Mesenchymal stem cell (in vitro differentiated cells and primary cell): Measurements from ENCODE around the gene FTSJ3.

Experiments used
- DNase-seq: peaks from one replicate; pipeline ENCODE4 v3.0.0-alpha.2; 2013
- H2AFZ ChIP-seq: one replicate; pipeline ENCODE4 v1.6.1; 2013; ENCODE audit warnings: low read depth, mild to moderate bottlenecking, control low read depth, inconsistent platforms, low read length, moderate library complexity
- H2AK5ac ChIP-seq: 2 replicates; pipeline ENCODE4 v1.6.1; 2013; ENCODE audit warnings: low read length, moderate library complexity, mild to moderate bottlenecking, inconsistent platforms; ENCODE audit not compliant: severe bottlenecking
- H2BK120ac ChIP-seq: one replicate; pipeline ENCODE4 v1.6.1; 2013; ENCODE audit warnings: low read depth, mild to moderate bottlenecking, inconsistent platforms, low read length, moderate library complexity
- H2BK12ac ChIP-seq, 2 experiments: one replicate each; pipeline ENCODE4 v1.6.1; 2013; ENCODE audit warnings: inconsistent platforms in 2 of 2, low read length in 2 of 2, mild to moderate bottlenecking in 2 of 2, moderate library complexity in 2 of 2, control low read depth in 1 of 2
- H2BK15ac ChIP-seq: one replicate; pipeline ENCODE4 v1.6.1; 2013; ENCODE audit warnings: mild to moderate bottlenecking, low read depth, inconsistent platforms; ENCODE audit not compliant: poor library complexity, severe bottlenecking
- H2BK5ac ChIP-seq: 2 replicates; pipeline ENCODE4 v1.6.1; 2013; ENCODE audit warnings: low read depth, mild to moderate bottlenecking, low read length, control low read depth, inconsistent platforms; ENCODE audit not compliant: poor library complexity, severe bottlenecking
- H3K14ac ChIP-seq, 2 experiments: one replicate each; pipeline ENCODE4 v1.6.1; 2013; ENCODE audit warnings: inconsistent platforms in 2 of 2, low read length in 2 of 2, control low read depth in 1 of 2, mild to moderate bottlenecking in 1 of 2, moderate library complexity in 1 of 2
- H3K18ac ChIP-seq, 2 experiments: one replicate each; pipeline ENCODE4 v1.6.1; 2013; ENCODE audit warnings: inconsistent platforms in 2 of 2, low read length in 2 of 2, control low read depth in 1 of 2, low read depth in 1 of 2, mild to moderate bottlenecking in 1 of 2
- H3K23ac ChIP-seq, 2 experiments: one replicate each; pipeline ENCODE4 v1.6.1; 2013; ENCODE audit warnings: inconsistent platforms in 2 of 2, low read length in 2 of 2, mild to moderate bottlenecking in 2 of 2, moderate library complexity in 2 of 2, control low read depth in 1 of 2
- H3K27ac ChIP-seq: 2 replicates; pipeline ENCODE4 v1.5.1; 2013; ENCODE audit warnings: mild to moderate bottlenecking, moderate library complexity, low read length, control low read depth, inconsistent platforms; ENCODE audit not compliant: poor library complexity, severe bottlenecking
- H3K27me3 ChIP-seq, 2 experiments: 2 replicates each; pipeline versions ENCODE4 v1.6.1 to v1.7.0; 2013; ENCODE audit warnings: low read length in 2 of 2, mild to moderate bottlenecking in 2 of 2, moderate library complexity in 2 of 2, control low read depth in 1 of 2, inconsistent platforms in 1 of 2; ENCODE audit not compliant: control insufficient read depth in 1 of 2, insufficient read depth in 1 of 2
- H3K36me3 ChIP-seq, 2 experiments: 2 replicates each; pipeline versions ENCODE4 v1.6.1 to v1.7.0; 2013; ENCODE audit warnings: low read length in 2 of 2, control low read depth in 1 of 2, inconsistent platforms in 1 of 2, low read depth in 1 of 2, mild to moderate bottlenecking in 1 of 2; ENCODE audit not compliant: insufficient read depth in 2 of 2, control insufficient read depth in 1 of 2
- H3K4ac ChIP-seq, 2 experiments: one replicate each; pipeline ENCODE4 v1.6.1; 2013; ENCODE audit warnings: inconsistent platforms in 2 of 2, low read length in 2 of 2, mild to moderate bottlenecking in 2 of 2, moderate library complexity in 2 of 2, control low read depth in 1 of 2, low read depth in 1 of 2
- H3K4me1 ChIP-seq: 2 replicates; pipeline ENCODE4 v1.6.1; 2013; ENCODE audit warnings: low read depth, low read length, control low read depth; ENCODE audit not compliant: control insufficient read depth, insufficient read depth
- H3K4me2 ChIP-seq: 2 replicates; pipeline ENCODE4 v1.6.1; 2013; ENCODE audit warnings: low read length, mild to moderate bottlenecking, inconsistent platforms; ENCODE audit not compliant: poor library complexity, severe bottlenecking
- H3K4me3 ChIP-seq, 2 experiments: 2 replicates each; pipeline versions ENCODE4 v1.5.1 to v1.7.0; 2013; ENCODE audit warnings: low read length in 2 of 2, mild to moderate bottlenecking in 2 of 2, control low read depth in 1 of 2, low read depth in 1 of 2; ENCODE audit not compliant: insufficient read depth in 1 of 2
- H3K79me1 ChIP-seq: replicated peaks from 2 replicates; pipeline ENCODE4 v1.6.1; 2013; ENCODE audit warnings: mild to moderate bottlenecking, control low read depth, low read length, inconsistent platforms; ENCODE audit not compliant: poor library complexity, severe bottlenecking
- H3K9ac ChIP-seq: 2 replicates; pipeline ENCODE4 v1.7.0; 2013; ENCODE audit warnings: mild to moderate bottlenecking, low read length, moderate library complexity
- H3K9me3 ChIP-seq: 2 replicates; pipeline ENCODE4 v1.7.0; 2013; ENCODE audit warnings: mild to moderate bottlenecking, low read length; ENCODE audit not compliant: control insufficient read depth
- H4K8ac ChIP-seq: one replicate; pipeline ENCODE4 v1.6.1; 2013; ENCODE audit warnings: inconsistent platforms, mild to moderate bottlenecking, low read length, moderate library complexity
- H4K91ac ChIP-seq: one replicate; pipeline ENCODE4 v1.6.1; 2013; ENCODE audit warnings: mild to moderate bottlenecking, low read length, inconsistent platforms
- WGBS: methylation state at CpG from one replicate; pipeline ENCODE4 v1.1.7; 2013; ENCODE audit warnings: mixed read lengths; 5-methylcytosine and 5-hydroxymethylcytosine counted together

The FTSJ3 gene

GRCh38 chr17:63826468-63827001 lies 928 bp downstream of the FTSJ3 start:
- Histone ChIP-seq H4K91ac (no peak overlapping the region), H3K9me3 (no peaks in the 10 kb centered on the region), H3K4me3 (peak overlapping the region; percentile 94 to 97), H2AFZ (no peak overlapping the region), H4K8ac (peak overlapping the region; percentile 33), H2BK5ac (no peak overlapping the region), H2BK120ac (no peak overlapping the region), H3K18ac (peak overlapping the region in 1 of 2 experiments; percentile 73), H3K36me3 (peaks cover 57 to 76% of the 10 kb centered on the region in 2 experiments), H3K4me2 (peak overlapping the region; percentile 77), H3K4ac (peak overlapping the region in 1 of 2 experiments; percentile 29), H3K23ac (peak overlapping the region in 1 of 2 experiments; percentile 92), H3K27me3 (no peaks in the 10 kb centered on the region), H3K9ac (peak overlapping the region; percentile 95), H2BK12ac (no peak overlapping the region), H2AK5ac (peak overlapping the region; percentile 8), H3K14ac (peak overlapping the region in 1 of 2 experiments; percentile 84), H3K4me1 (peaks cover 9% of the 10 kb centered on the region), H3K79me1 (peaks cover 36% of the 10 kb centered on the region), H3K27ac (peak overlapping the region; percentile 91), H2BK15ac (no peak overlapping the region)
- DNase-seq, result peak; percentile 74
- under 1% methylated on average over 27 of the region's 31 CpGs for WGBS

- Histone ChIP-seq H3K23ac (no peak overlapping the region), H3K79me1 (peaks cover 22% of the 10 kb centered on the region), H3K27ac (no peak overlapping the region), H2BK15ac (no peak overlapping the region), H2BK5ac (no peak overlapping the region), H2BK120ac (no peak overlapping the region), H2AFZ (no peak overlapping the region), H3K4ac (no peak overlapping the region), H2BK12ac (no peak overlapping the region), H3K36me3 (peaks cover 56 to 76% of the 10 kb centered on the region in 2 experiments), H3K9me3 (no peaks in the 10 kb centered on the region), H3K9ac (no peak overlapping the region), H3K14ac (no peak overlapping the region), H3K27me3 (no peaks in the 10 kb centered on the region), H3K4me2 (no peak overlapping the region), H4K8ac (no peak overlapping the region), H4K91ac (no peak overlapping the region), H2AK5ac (no peak overlapping the region), H3K4me1 (peaks cover 15% of the 10 kb centered on the region), H3K18ac (no peak overlapping the region), H3K4me3 (no peak overlapping the region)
- DNase-seq, result no peak
- WGBS, result 98% methylated on average over 8 of the region's 9 CpGs
Observed at GRCh38 chr17:63824362-63824761, 3.1 kb downstream of the FTSJ3 start.

- H3K23ac ChIP-seq, result no peak overlapping the region
Observed at GRCh38 chr17:63823659-63824331, 3.7 kb downstream of the FTSJ3 start.

DNA sequence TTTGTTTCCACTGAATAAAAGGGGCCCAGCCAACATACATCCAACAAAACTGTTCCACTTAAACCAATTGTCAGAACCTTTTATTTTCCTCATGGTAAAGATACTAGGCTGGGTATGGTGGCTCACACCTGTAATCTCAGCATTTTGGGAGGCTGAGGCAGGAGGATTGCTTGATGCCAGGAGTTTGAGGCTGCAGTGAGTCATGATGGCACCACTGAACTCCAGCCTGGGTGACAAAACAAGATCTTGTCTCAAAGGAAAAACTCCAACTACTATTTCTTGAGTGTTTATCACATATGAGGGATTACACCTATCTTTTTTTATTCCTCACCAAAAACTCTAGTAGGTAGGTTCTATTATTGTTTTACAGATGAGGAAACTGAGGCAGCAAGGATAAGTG lies 4.9 kb downstream of the FTSJ3 start:
- peaks cover 17% of the 10 kb centered on the region for H3K4me1 ChIP-seq
- no peak overlapping the region for H2AFZ ChIP-seq
- H2BK15ac ChIP-seq, result no peak overlapping the region
- no peak overlapping the region for H3K4me2 ChIP-seq
- peaks cover 20% of the 10 kb centered on the region for H3K79me1 ChIP-seq
- H2AK5ac ChIP-seq, result no peak overlapping the region
- H3K27me3 ChIP-seq, result no peaks in the 10 kb centered on the region
- H3K9me3 ChIP-seq, result no peaks in the 10 kb centered on the region
- no peak overlapping the region for H3K23ac ChIP-seq
- no peak overlapping the region for H3K9ac ChIP-seq
- no peak overlapping the region for H3K4me3 ChIP-seq
- no peak for DNase-seq
- H4K91ac ChIP-seq, result no peak overlapping the region
- no peak overlapping the region for H4K8ac ChIP-seq
- H2BK5ac ChIP-seq, result no peak overlapping the region
- no peak overlapping the region for H3K4ac ChIP-seq
- no peak overlapping the region for H3K18ac ChIP-seq
- peaks cover 61 to 84% of the 10 kb centered on the region in 2 experiments for H3K36me3 ChIP-seq
- no peak overlapping the region for H2BK12ac ChIP-seq
- no peak overlapping the region for H3K27ac ChIP-seq
- no peak overlapping the region for H3K14ac ChIP-seq
- H2BK120ac ChIP-seq, result no peak overlapping the region

More at GRCh38 chr17:63823659-63824331, 3.7 kb downstream of the FTSJ3 start:
- H3K4me3 ChIP-seq, result no peak overlapping the region
- H2BK12ac ChIP-seq, result no peak overlapping the region
- H2AFZ ChIP-seq, result no peak overlapping the region
- H3K4me2 ChIP-seq, result no peak overlapping the region
- WGBS, result 97% methylated on average over 13 of the region's 13 CpGs
- H3K18ac ChIP-seq, result no peak overlapping the region
- H3K9ac ChIP-seq, result no peak overlapping the region
- peaks cover 20% of the 10 kb centered on the region for H3K79me1 ChIP-seq
- no peak overlapping the region for H2BK5ac ChIP-seq
- no peak overlapping the region for H3K14ac ChIP-seq
- H3K27ac ChIP-seq, result no peak overlapping the region
- no peaks in the 10 kb centered on the region for H3K27me3 ChIP-seq
- no peaks in the 10 kb centered on the region for H3K9me3 ChIP-seq
- H3K4me1 ChIP-seq, result peaks cover 13% of the 10 kb centered on the region
- no peak overlapping the region for H2AK5ac ChIP-seq
- H4K8ac ChIP-seq, result no peak overlapping the region
- no peak overlapping the region for H2BK15ac ChIP-seq
- DNase-seq, result no peak
- H4K91ac ChIP-seq, result no peak overlapping the region
- no peak overlapping the region for H2BK120ac ChIP-seq
- no peak overlapping the region for H3K4ac ChIP-seq
- peaks cover 52 to 76% of the 10 kb centered on the region in 2 experiments for H3K36me3 ChIP-seq
